ENCODE measurements around the gene USP19. TPM values are rescaled to one million over a fixed set of nuclear protein-coding genes. Genes with fewer than 3 reads are reported as not detected.

The USP19 gene
- total RNA-seq, 4 donors from 2014 or later, result 53.4 to 114 (median 76.4) TPM

DNA sequence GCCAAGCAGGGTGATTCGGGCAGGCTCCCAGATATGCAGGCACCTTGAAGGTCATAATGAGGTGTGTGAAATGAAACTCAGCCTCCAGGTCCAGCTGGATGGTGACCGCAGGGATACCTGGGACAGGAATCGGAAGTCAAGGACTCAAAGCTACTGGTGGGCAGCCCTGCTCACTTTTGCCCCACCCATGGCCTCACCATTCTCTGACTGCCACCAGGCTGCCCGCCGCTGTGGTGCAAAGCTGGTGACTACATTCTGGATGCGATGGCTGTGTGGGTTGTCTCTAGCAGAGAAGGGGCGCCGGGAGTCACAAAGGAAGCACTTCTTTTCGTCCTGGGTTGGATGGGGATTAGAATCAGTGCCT, 11.4 kb upstream of the USP19 start:
- H3K9me3 ChIP-seq, result no peaks in the 10 kb centered on the region
- WGBS, 2 donors (ENCODE audit: low coverage in 1 of 2), result 34% methylated on average over 3 of the region's 9 CpGs; no CpG with 5 or more reads in 1 of the 2 donors
- no peak for ATAC-seq
- peaks cover 0 to 45% of the 10 kb centered on the region in 2 donors for H3K36me3 ChIP-seq
- H3K4me3 ChIP-seq, result peak overlapping the region; percentile 78 to 92
- peak overlapping the region; percentile 68 to 95 (median 90) for H3K27ac ChIP-seq
- H3K4me1 ChIP-seq, result peaks cover 0 to 51% (median 27%) of the 10 kb centered on the region in 3 donors
- H3K27me3 ChIP-seq, result no peaks in the 10 kb centered on the region
- TF ChIP-seq EP300 (IDR thresholded peaks at IDR 0.05) (no peak), POLR2AphosphoS5 (IDR thresholded peaks at IDR 0.05) (no peak), POLR2A (IDR thresholded peaks at IDR 0.05) (no peak)
- TF ChIP-seq, protein P1, sequence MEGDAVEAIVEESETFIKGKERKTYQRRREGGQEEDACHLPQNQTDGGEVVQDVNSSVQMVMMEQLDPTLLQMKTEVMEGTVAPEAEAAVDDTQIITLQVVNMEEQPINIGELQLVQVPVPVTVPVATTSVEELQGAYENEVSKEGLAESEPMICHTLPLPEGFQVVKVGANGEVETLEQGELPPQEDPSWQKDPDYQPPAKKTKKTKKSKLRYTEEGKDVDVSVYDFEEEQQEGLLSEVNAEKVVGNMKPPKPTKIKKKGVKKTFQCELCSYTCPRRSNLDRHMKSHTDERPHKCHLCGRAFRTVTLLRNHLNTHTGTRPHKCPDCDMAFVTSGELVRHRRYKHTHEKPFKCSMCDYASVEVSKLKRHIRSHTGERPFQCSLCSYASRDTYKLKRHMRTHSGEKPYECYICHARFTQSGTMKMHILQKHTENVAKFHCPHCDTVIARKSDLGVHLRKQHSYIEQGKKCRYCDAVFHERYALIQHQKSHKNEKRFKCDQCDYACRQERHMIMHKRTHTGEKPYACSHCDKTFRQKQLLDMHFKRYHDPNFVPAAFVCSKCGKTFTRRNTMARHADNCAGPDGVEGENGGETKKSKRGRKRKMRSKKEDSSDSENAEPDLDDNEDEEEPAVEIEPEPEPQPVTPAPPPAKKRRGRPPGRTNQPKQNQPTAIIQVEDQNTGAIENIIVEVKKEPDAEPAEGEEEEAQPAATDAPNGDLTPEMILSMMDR (IDR thresholded peaks at IDR 0.05), result no peak

DNA sequence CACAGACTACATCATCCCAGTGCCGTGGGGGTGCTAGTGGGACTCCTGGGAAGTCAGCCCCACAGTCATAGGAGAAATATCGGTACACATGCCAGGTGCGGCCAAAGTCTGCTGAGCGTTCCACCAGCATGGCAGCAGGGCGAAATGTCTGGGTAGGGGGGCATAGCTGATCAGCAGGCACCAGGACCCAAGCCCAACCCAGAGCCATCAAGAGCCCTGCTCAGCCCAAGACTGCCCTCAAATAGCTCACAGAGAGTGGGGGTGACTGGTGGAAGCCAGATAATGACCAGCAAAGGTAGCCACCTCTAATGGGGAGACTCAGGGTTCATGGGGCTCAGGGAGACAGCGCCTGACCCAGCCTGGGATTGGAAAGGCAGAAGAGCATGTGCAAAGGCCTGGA, 11.0 kb upstream of the USP19 start:
- H3K36me3 ChIP-seq, result peaks cover 0 to 50% of the 10 kb centered on the region in 2 donors
- TF ChIP-seq, protein P1 (IDR thresholded peaks at IDR 0.05), result no peak
- TF ChIP-seq EP300 (IDR thresholded peaks at IDR 0.05), result no peak
- TF ChIP-seq POLR2AphosphoS5 (IDR thresholded peaks at IDR 0.05), result no peak
- TF ChIP-seq POLR2A (IDR thresholded peaks at IDR 0.05), result no peak

DNA sequence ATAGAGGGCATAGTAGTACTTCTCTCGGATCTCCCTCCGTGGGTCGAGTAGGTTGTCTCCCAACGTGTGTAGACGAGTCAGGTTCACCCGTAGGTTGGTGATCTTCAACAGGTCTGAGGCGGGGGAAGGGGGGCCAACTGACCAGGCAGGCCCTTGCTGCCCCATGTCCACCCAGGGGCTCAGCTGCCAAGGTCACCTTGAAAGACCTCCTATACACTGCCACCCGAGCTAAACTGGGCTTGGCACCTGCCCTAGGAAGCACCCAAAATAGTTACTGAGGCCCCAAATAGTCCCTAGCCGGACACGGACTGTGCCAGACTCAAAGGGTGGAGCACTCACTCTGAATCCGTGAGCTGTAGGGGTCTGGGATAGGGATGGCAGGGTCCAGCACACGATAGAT, 10.4 kb upstream of the USP19 start:
- no peak for ATAC-seq
- H3K9me3 ChIP-seq, result no peaks in the 10 kb centered on the region
- H3K4me1 ChIP-seq, result peaks cover 0 to 51% (median 27%) of the 10 kb centered on the region in 3 donors
- no peaks in the 10 kb centered on the region for H3K27me3 ChIP-seq
- 73% methylated on average over 3 of the region's 12 CpGs; no CpG with 5 or more reads in 1 of the 2 donors for WGBS, 2 donors (ENCODE audit: low coverage in 1 of 2)
- peaks cover 0 to 55% of the 10 kb centered on the region in 2 donors for H3K36me3 ChIP-seq
- TF ChIP-seq EP300 (IDR thresholded peaks at IDR 0.05) (no peak), POLR2AphosphoS5 (IDR thresholded peaks at IDR 0.05) (no peak), POLR2A (IDR thresholded peaks at IDR 0.05) (no peak)
- TF ChIP-seq, protein P1 (IDR thresholded peaks at IDR 0.05), result no peak
- H3K4me3 ChIP-seq, result peak overlapping the region in 1 of 2 donors; percentile 78
- peak overlapping the region in 3 of 4 donors; percentile 90 to 95 (median 91) for H3K27ac ChIP-seq

More for the DNA sequence above, 11.0 kb upstream of the USP19 start:
- no peaks in the 10 kb centered on the region for H3K9me3 ChIP-seq
- WGBS, 2 donors (ENCODE audit: low coverage in 1 of 2), result 91% methylated on average over 3 of the region's 6 CpGs; no CpG with 5 or more reads in 1 of the 2 donors
- peak overlapping the region in 3 of 4 donors; percentile 90 to 95 (median 91) for H3K27ac ChIP-seq
- peaks cover 0 to 51% (median 27%) of the 10 kb centered on the region in 3 donors for H3K4me1 ChIP-seq
- no peaks in the 10 kb centered on the region for H3K27me3 ChIP-seq
- no peak for ATAC-seq
- H3K4me3 ChIP-seq, result peak overlapping the region; percentile 78 to 92

DNA sequence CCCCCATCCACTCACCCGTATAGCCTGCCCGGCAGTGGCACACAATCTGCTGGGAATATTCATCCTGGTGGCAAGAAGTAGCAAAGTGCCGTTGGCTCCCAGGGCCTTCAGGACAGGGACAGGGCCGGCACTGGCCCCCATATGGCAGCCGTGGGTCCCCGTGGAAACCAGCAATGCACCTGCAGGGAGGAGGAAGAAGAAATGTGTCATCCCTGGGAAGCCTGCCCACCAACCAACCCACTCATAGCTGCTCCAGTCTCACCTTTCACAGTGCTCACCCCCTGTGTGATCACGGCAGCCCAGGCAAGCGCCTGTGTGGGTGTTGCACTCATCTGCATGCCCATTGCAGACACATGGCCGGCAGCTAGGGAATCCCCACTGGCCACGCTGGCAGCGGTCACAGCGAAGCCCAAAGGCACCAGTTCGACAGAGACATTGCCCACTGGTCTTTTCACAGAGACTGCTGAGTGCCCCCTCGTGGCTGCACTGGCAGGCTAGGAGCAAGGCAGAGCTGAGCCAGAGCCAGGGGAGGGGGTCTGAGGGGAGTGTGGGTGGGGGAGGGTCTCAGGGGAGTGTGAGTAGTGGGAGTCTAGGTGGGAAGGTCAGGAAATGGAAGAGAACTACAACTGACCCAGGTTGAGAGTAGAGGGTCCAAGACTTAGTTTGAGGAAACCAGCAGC, 4.5 kb upstream of the USP19 start:
- H3K27ac ChIP-seq, result peak overlapping the region in 1 of 4 donors; percentile 5
- H3K27me3 ChIP-seq, result no peaks in the 10 kb centered on the region
- ATAC-seq, result no peak
- 100% methylated on average over 2 of the region's 14 CpGs; no CpG with 5 or more reads in 1 of the 2 donors for WGBS, 2 donors (ENCODE audit: low coverage in 1 of 2)
- no peaks in the 10 kb centered on the region for H3K9me3 ChIP-seq
- peaks cover 0 to 25% (median 5%) of the 10 kb centered on the region in 3 donors for H3K4me1 ChIP-seq
- peaks cover 0 to 92% of the 10 kb centered on the region in 2 donors for H3K36me3 ChIP-seq
- TF ChIP-seq, protein P1 (IDR thresholded peaks at IDR 0.05), result no peak
- TF ChIP-seq POLR2AphosphoS5 (IDR thresholded peaks at IDR 0.05) (no peak), EP300 (IDR thresholded peaks at IDR 0.05) (no peak), POLR2A (IDR thresholded peaks at IDR 0.05) (no peak)
- no peak overlapping the region for H3K4me3 ChIP-seq

DNA sequence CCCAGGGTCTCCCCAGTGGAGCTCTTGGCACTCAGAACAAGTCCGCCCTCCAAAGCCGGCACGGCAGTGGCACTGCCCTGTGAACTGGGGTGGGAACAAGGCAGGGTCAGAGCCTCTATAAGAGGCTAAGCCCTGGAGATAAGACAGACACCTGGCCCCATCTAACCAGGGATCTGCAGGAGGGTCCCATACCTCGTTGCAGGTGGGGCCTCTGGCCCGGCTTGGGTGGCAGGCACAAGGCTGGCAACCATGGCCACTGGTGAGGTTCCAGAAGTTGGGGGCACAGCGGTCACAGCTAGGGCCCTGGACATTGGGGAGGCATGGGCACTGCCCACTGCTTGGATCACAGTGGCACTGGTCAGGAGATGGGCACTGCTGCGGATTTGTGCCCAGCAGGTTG, 3.6 kb upstream of the USP19 start:
- Histone ChIP-seq H3K9me3 (no peaks in the 10 kb centered on the region), H3K27ac (no peak overlapping the region), H3K4me1 (peaks cover 0 to 25% (median 9%) of the 10 kb centered on the region in 3 donors), H3K27me3 (no peaks in the 10 kb centered on the region), H3K36me3 (peaks cover 0 to 83% of the 10 kb centered on the region in 2 donors), H3K4me3 (no peak overlapping the region)
- TF ChIP-seq POLR2A (IDR thresholded peaks at IDR 0.05) (no peak), EP300 (IDR thresholded peaks at IDR 0.05) (no peak), POLR2AphosphoS5 (IDR thresholded peaks at IDR 0.05) (no peak)
- TF ChIP-seq, protein P1 (IDR thresholded peaks at IDR 0.05), result no peak
- no peak for ATAC-seq
- 100% methylated on average over 2 of the region's 7 CpGs; no CpG with 5 or more reads in 1 of the 2 donors for WGBS, 2 donors (ENCODE audit: low coverage in 1 of 2)

All from gastroesophageal sphincter (tissue), 4 donors.